Astrocyte (in vitro differentiated cells and primary cell): ENCODE measurements around the gene GPR32. TPM values are rescaled to one million over a fixed set of nuclear protein-coding genes. Genes with fewer than 3 reads are reported as not detected.
"Not testable (repeated sequence)": the region's sequence is repeated elsewhere in the genome, so short reads cannot be mapped to it uniquely, and the experiment has no call there.

Experiments used
- DNase-seq: peaks from one replicate; pipeline ENCODE4 v3.0.0-alpha.2; 2010; ENCODE audit warnings: low read depth
- FAIRE-seq: peaks from 2 replicates; lab custom pipeline; 2011; peaks lifted over from hg19 to GRCh38; lab: Jason Lieb, UNC
- H2AFZ ChIP-seq: 2 replicates; pipeline ENCODE4 v1.6.0; 2012; ENCODE audit warnings: low read depth, low read length, inconsistent platforms
- H3K27ac ChIP-seq: 2 replicates; pipeline ENCODE4 v1.5.1; 2011; ENCODE audit warnings: low read depth, low read length, inconsistent platforms
- H3K27me3 ChIP-seq: 2 replicates; pipeline ENCODE4 v1.6.0; 2011; ENCODE audit warnings: low read length, inconsistent platforms; ENCODE audit not compliant: insufficient read depth
- H3K36me3 ChIP-seq: 2 replicates; pipeline ENCODE4 v1.5.1; 2011; ENCODE audit warnings: low read length, inconsistent platforms; ENCODE audit not compliant: insufficient read depth
- H3K4me1 ChIP-seq: 2 replicates; pipeline ENCODE4 v1.5.1; 2011; ENCODE audit warnings: low read length, inconsistent platforms; ENCODE audit not compliant: insufficient read depth
- H3K4me2 ChIP-seq: 2 replicates; pipeline ENCODE4 v1.6.0; 2012; ENCODE audit warnings: low read length, inconsistent platforms
- H3K4me3 ChIP-seq: 2 replicates; pipeline ENCODE4 v1.5.1; 2011; ENCODE audit warnings: low read depth, mild to moderate bottlenecking, low read length, inconsistent platforms; ENCODE audit not compliant: insufficient read depth
- H3K79me2 ChIP-seq: 2 replicates; pipeline ENCODE4 v1.6.0; 2012; ENCODE audit warnings: mild to moderate bottlenecking, low read length, inconsistent platforms; ENCODE audit not compliant: insufficient read depth
- H3K9ac ChIP-seq: 2 replicates; pipeline ENCODE4 v1.6.0; 2012; ENCODE audit warnings: mild to moderate bottlenecking, low read length, inconsistent platforms
- H3K9me3 ChIP-seq: 2 replicates; pipeline ENCODE4 v1.5.1; 2012; ENCODE audit warnings: low read depth, mild to moderate bottlenecking, low read length, inconsistent platforms; ENCODE audit not compliant: insufficient read depth
- H4K20me1 ChIP-seq: 2 replicates; pipeline ENCODE4 v1.6.0; 2012; ENCODE audit warnings: low read length, inconsistent platforms; ENCODE audit not compliant: insufficient read depth
- H3K27ac Mint-ChIP-seq: one replicate; pipeline ENCODE4 v1.8.0; 2021; ENCODE audit warnings: mild to moderate bottlenecking, mixed read lengths; ENCODE audit not compliant: unreplicated experiment
- H3K27me3 Mint-ChIP-seq: one replicate; pipeline ENCODE4 v1.8.0; 2021; ENCODE audit warnings: low read depth, mixed read lengths; ENCODE audit not compliant: unreplicated experiment
- H3K36me3 Mint-ChIP-seq: one replicate; pipeline ENCODE4 v1.8.0; 2021; ENCODE audit warnings: low read depth, mixed read lengths; ENCODE audit not compliant: unreplicated experiment
- H3K4me1 Mint-ChIP-seq: one replicate; pipeline ENCODE4 v1.8.0; 2021; ENCODE audit warnings: low read depth, mixed read lengths; ENCODE audit not compliant: unreplicated experiment
- H3K4me3 Mint-ChIP-seq: one replicate; pipeline ENCODE4 v1.8.0; 2021; ENCODE audit warnings: mild to moderate bottlenecking, moderate library complexity, mixed read lengths; ENCODE audit not compliant: unreplicated experiment
- H3K9me3 Mint-ChIP-seq: one replicate; pipeline ENCODE4 v1.8.0; 2021; ENCODE audit warnings: mild to moderate bottlenecking, mixed read lengths; ENCODE audit not compliant: unreplicated experiment
- EZH2 ChIP-seq: IDR thresholded peaks from 2 replicates; pipeline ENCODE4 v1.6.1; 2012; ENCODE audit warnings: mild to moderate bottlenecking, low read length, inconsistent platforms; ENCODE audit not compliant: insufficient read depth
- total RNA-seq: library from RNA; stranded (reverse); gene quantifications from 2 replicates; pipeline ENCODE4 v1.2.1, GENCODE V29; 2021

The GPR32 gene
- total RNA-seq, 1 donor from 2014 or later, result not detected

DNA sequence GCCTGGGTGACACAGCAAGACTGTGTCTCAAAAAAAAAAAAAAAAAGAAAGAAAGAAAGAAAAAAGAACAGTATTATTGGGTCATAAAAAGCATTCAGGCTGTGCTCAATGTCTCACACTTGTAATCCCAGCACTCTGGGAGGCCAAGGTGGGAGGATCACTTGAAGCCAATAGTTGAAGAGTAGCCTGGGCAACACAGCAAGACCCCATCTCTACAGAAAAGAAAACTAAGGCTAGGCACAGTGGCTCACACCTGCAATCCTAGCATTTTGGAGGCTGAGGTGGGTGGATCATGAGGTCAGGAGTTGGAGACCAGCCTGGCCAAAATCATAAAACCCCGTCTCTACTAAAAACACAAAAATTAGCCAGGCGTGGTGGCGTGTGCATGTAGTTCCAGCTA is 12.6 kb upstream of the GPR32 start:
- not testable (repeated sequence) for H3K36me3 ChIP-seq, H2AFZ ChIP-seq, H3K4me2 ChIP-seq, DNase-seq, H4K20me1 ChIP-seq, H3K4me3 Mint-ChIP-seq, H3K9me3 ChIP-seq, H3K27ac ChIP-seq, H3K27me3 Mint-ChIP-seq, FAIRE-seq, H3K4me1 ChIP-seq, H3K27ac Mint-ChIP-seq, H3K79me2 ChIP-seq, H3K9ac ChIP-seq, H3K4me1 Mint-ChIP-seq, H3K36me3 Mint-ChIP-seq, H3K4me3 ChIP-seq, H3K27me3 ChIP-seq
- peaks cover 16% of the 10 kb centered on the region for H3K9me3 Mint-ChIP-seq

DNA sequence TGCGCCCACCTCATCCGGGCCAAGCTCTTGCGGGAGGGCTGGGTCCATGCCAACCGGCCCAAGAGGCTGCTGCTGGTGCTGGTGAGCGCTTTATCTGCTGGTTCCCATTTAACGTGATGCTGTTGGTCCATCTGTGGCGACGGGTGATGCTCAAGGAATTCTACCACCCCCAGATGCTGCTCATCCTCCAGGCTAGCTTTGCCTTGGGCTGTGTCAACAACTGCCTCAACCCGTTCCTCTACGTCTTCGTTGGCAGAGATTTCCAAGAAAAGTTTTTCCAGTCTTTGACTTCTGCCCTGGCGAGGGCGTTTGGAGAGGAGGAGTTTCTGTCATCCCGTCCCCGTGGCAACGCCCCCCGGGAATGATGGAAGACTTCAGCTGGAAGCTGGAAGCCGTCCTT is 11.2 kb upstream of the GPR32 start:
- H3K27ac ChIP-seq, H3K79me2 ChIP-seq, H4K20me1 ChIP-seq, H2AFZ ChIP-seq, H3K27me3 Mint-ChIP-seq, H3K4me3 ChIP-seq, H3K36me3 Mint-ChIP-seq, H3K4me1 ChIP-seq, H3K4me1 Mint-ChIP-seq, H3K9ac ChIP-seq, H3K27me3 ChIP-seq, H3K4me2 ChIP-seq, H3K27ac Mint-ChIP-seq, H3K9me3 ChIP-seq, H3K36me3 ChIP-seq, DNase-seq, FAIRE-seq, H3K4me3 Mint-ChIP-seq: not testable (repeated sequence)
- H3K9me3 Mint-ChIP-seq, result peaks cover 17% of the 10 kb centered on the region

DNA sequence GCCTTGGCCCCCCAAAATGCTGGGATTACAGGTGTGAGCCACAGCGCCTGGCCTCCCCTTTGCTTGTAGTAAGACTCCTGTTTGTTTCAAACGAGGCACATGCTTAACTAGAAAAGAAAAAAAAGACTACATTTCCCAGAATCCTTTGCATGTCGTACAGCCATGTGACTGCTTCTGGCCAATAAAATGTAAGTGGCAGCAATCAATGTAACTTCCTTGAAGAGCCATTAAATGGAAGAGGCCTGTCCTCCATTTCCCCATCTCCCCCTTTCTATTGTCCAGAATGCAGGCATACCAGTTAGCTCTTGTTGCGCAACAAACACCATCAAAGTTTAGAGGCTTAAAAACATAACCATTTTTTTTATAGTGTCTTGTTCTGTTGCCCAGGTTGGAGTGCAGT is 10.4 kb upstream of the GPR32 start:
- no peak for TF ChIP-seq EZH2
- no peak overlapping the region for H3K27ac Mint-ChIP-seq
- peaks cover 3% of the 10 kb centered on the region for H3K9me3 ChIP-seq
- no peaks in the 10 kb centered on the region for H4K20me1 ChIP-seq
- H3K79me2 ChIP-seq, result no peaks in the 10 kb centered on the region
- no peak for FAIRE-seq
- H3K27ac ChIP-seq, result no peak overlapping the region
- H3K4me3 ChIP-seq, result no peak overlapping the region
- no peaks in the 10 kb centered on the region for H3K4me1 Mint-ChIP-seq
- H3K27me3 Mint-ChIP-seq, result no peaks in the 10 kb centered on the region
- H3K4me3 Mint-ChIP-seq, result no peak overlapping the region
- H3K36me3 Mint-ChIP-seq, result no peaks in the 10 kb centered on the region
- H3K9me3 Mint-ChIP-seq, result peaks cover 19% of the 10 kb centered on the region
- no peak for DNase-seq
- H3K4me2 ChIP-seq, result no peak overlapping the region
- H3K4me1 ChIP-seq, result no peaks in the 10 kb centered on the region
- no peaks in the 10 kb centered on the region for H3K36me3 ChIP-seq
- H3K27me3 ChIP-seq, result no peaks in the 10 kb centered on the region
- no peak overlapping the region for H3K9ac ChIP-seq
- no peak overlapping the region for H2AFZ ChIP-seq

DNA sequence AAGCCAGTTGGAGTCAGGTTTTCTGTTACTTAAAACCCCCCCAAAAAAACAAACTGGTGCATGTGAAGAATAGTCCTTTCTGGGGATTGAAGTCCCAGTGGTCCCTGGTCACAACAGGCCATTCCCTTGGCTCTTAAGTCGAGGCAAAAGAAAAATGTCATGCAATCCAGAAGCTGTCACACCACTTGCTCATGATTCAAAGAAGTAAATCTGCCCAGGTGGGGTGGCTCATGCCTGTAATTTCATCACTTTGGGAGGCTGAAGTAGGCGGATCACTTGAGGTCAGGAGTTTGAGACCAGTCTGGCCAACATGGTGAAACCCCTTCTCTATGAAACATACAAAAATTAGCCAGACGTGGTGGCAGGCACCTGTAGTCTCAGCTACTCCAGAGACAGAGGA is 8.8 kb upstream of the GPR32 start:
- not testable (repeated sequence) for H3K27me3 ChIP-seq, DNase-seq, H3K9ac ChIP-seq, H3K4me3 Mint-ChIP-seq, FAIRE-seq, H3K36me3 Mint-ChIP-seq, H4K20me1 ChIP-seq, H3K4me1 Mint-ChIP-seq, H3K4me3 ChIP-seq, H3K4me2 ChIP-seq, H3K4me1 ChIP-seq, H3K79me2 ChIP-seq, H3K27ac ChIP-seq, H2AFZ ChIP-seq, H3K27ac Mint-ChIP-seq, H3K36me3 ChIP-seq, H3K27me3 Mint-ChIP-seq, H3K9me3 ChIP-seq
- peaks cover 26% of the 10 kb centered on the region for H3K9me3 Mint-ChIP-seq

DNA sequence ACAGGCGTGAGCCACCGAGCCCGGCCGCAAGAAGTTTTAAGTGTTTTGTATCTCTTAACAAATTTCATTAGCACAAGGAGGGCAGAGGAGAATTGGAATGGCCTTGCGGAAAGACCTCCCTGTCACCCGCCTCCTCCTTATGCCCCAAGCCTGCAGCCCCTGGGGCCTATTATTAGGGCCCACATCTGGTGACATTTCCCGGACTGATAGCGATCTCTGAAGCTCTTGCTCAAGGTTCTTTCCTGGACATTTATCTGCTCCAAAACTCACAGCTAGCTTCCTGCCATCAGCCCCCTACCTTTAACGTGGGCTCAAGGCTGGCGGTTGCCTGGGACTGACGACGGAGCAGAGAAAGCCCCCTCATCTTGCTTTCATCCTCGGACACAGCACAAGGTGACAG is 6.7 kb upstream of the GPR32 start:
- not testable (repeated sequence) for FAIRE-seq, H3K27me3 ChIP-seq, H3K9ac ChIP-seq, H3K27ac Mint-ChIP-seq, H3K27me3 Mint-ChIP-seq, H3K4me2 ChIP-seq, H3K4me1 Mint-ChIP-seq, H3K36me3 ChIP-seq, H3K9me3 ChIP-seq, H3K27ac ChIP-seq, H3K36me3 Mint-ChIP-seq, DNase-seq, H2AFZ ChIP-seq, H3K4me3 ChIP-seq, H3K4me1 ChIP-seq, H4K20me1 ChIP-seq, H3K4me3 Mint-ChIP-seq, H3K79me2 ChIP-seq
- peaks cover 22% of the 10 kb centered on the region for H3K9me3 Mint-ChIP-seq
